ENCODE data around the gene C16orf92. TPM values are rescaled to one million over a fixed set of nuclear protein-coding genes. Genes with fewer than 3 reads are reported as not detected.

The C16orf92 gene
- total and polyA plus RNA-seq, 2 of the 13 experiments (the other 11 are each of a cell fraction or from before 2014, with no cell fraction given), result not detected

DNA sequence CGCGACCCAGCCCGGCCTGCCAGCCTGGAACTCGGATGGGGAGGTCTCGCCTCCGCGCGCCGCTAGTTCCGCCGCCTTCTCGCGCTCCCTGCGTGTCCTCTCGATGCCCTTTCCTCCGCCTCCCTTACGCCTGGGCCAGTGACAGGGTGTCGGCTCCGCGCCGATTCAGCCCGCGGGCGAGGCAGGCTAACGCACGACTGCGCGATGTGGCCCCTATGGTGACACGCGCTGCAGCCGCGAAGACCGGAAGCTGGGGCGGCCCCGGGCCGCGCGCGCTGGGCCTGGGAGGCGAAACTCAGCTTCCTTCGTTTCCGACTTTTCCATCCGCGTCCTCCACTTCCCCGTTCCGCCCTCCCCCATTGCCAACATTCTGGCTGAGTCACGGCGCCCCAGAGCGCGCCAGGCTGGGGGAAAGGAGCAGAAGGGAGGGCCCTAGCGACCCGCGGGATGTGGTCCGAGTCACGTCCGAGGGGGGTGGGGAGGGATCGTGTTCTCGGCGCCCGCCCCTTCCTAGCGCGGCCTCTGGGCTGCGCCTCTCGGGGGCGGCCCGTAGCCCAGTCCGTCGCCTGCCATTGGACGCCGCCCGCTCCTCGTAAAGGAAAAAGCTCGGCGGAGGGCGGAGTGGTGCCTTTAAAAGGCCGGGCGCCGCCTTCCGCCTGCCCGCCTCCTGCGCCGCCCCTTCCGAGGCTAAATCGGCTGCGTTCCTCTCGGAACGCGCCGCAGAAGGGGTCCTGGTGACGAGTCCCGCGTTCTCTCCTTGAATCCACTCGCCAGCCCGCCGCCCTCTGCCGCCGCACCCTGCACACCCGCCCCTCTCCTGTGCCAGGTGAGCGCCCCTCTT lies 42.3 kb downstream of the C16orf92 start, which contains the start of gene ALDOA (continued):
- TF ChIP-seq, protein P1, sequence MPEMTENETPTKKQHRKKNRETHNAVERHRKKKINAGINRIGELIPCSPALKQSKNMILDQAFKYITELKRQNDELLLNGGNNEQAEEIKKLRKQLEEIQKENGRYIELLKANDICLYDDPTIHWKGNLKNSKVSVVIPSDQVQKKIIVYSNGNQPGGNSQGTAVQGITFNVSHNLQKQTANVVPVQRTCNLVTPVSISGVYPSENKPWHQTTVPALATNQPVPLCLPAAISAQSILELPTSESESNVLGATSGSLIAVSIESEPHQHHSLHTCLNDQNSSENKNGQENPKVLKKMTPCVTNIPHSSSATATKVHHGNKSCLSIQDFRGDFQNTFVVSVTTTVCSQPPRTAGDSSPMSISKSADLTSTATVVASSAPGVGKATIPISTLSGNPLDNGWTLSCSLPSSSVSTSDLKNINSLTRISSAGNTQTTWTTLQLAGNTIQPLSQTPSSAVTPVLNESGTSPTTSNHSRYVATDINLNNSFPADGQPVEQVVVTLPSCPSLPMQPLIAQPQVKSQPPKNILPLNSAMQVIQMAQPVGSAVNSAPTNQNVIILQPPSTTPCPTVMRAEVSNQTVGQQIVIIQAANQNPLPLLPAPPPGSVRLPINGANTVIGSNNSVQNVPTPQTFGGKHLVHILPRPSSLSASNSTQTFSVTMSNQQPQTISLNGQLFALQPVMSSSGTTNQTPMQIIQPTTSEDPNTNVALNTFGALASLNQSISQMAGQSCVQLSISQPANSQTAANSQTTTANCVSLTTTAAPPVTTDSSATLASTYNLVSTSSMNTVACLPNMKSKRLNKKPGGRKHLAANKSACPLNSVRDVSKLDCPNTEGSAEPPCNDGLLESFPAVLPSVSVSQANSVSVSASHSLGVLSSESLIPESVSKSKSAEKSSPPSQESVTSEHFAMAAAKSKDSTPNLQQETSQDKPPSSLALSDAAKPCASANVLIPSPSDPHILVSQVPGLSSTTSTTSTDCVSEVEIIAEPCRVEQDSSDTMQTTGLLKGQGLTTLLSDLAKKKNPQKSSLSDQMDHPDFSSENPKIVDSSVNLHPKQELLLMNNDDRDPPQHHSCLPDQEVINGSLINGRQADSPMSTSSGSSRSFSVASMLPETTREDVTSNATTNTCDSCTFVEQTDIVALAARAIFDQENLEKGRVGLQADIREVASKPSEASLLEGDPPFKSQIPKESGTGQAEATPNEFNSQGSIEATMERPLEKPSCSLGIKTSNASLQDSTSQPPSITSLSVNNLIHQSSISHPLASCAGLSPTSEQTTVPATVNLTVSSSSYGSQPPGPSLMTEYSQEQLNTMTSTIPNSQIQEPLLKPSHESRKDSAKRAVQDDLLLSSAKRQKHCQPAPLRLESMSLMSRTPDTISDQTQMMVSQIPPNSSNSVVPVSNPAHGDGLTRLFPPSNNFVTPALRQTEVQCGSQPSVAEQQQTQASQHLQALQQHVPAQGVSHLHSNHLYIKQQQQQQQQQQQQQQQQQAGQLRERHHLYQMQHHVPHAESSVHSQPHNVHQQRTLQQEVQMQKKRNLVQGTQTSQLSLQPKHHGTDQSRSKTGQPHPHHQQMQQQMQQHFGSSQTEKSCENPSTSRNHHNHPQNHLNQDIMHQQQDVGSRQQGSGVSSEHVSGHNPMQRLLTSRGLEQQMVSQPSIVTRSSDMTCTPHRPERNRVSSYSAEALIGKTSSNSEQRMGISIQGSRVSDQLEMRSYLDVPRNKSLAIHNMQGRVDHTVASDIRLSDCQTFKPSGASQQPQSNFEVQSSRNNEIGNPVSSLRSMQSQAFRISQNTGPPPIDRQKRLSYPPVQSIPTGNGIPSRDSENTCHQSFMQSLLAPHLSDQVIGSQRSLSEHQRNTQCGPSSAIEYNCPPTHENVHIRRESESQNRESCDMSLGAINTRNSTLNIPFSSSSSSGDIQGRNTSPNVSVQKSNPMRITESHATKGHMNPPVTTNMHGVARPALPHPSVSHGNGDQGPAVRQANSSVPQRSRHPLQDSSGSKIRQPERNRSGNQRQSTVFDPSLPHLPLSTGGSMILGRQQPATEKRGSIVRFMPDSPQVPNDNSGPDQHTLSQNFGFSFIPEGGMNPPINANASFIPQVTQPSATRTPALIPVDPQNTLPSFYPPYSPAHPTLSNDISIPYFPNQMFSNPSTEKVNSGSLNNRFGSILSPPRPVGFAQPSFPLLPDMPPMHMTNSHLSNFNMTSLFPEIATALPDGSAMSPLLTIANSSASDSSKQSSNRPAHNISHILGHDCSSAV (CRISPR knock-in tag; IDR thresholded peaks at IDR 0.05; ENCODE audit: borderline replicate concordance), result peak; percentile 82; the same call in 1 of the 2 replicates
- TF ChIP-seq, protein P2, sequence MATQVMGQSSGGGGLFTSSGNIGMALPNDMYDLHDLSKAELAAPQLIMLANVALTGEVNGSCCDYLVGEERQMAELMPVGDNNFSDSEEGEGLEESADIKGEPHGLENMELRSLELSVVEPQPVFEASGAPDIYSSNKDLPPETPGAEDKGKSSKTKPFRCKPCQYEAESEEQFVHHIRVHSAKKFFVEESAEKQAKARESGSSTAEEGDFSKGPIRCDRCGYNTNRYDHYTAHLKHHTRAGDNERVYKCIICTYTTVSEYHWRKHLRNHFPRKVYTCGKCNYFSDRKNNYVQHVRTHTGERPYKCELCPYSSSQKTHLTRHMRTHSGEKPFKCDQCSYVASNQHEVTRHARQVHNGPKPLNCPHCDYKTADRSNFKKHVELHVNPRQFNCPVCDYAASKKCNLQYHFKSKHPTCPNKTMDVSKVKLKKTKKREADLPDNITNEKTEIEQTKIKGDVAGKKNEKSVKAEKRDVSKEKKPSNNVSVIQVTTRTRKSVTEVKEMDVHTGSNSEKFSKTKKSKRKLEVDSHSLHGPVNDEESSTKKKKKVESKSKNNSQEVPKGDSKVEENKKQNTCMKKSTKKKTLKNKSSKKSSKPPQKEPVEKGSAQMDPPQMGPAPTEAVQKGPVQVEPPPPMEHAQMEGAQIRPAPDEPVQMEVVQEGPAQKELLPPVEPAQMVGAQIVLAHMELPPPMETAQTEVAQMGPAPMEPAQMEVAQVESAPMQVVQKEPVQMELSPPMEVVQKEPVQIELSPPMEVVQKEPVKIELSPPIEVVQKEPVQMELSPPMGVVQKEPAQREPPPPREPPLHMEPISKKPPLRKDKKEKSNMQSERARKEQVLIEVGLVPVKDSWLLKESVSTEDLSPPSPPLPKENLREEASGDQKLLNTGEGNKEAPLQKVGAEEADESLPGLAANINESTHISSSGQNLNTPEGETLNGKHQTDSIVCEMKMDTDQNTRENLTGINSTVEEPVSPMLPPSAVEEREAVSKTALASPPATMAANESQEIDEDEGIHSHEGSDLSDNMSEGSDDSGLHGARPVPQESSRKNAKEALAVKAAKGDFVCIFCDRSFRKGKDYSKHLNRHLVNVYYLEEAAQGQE (IDR thresholded peaks at IDR 0.05; ENCODE audit: borderline replicate concordance in 1 of 2, low read depth in 1 of 2, low read length in 2 of 2), result peak in 1 of 2 experiments; percentile 43; a peak in 2 of 4 replicates
- TF ChIP-seq ZNF557 (CRISPR knock-in tag; IDR thresholded peaks at IDR 0.05) (peak; percentile 81; the same call in 1 of the 2 replicates), CBX1 (IDR thresholded peaks at IDR 0.05; ENCODE audit: low read depth) (peak; percentile 33), ZNF235 (CRISPR knock-in tag; IDR thresholded peaks at IDR 0.05; ENCODE audit: borderline replicate concordance) (peak; percentile 87)
- TF ChIP-seq, protein P3, sequence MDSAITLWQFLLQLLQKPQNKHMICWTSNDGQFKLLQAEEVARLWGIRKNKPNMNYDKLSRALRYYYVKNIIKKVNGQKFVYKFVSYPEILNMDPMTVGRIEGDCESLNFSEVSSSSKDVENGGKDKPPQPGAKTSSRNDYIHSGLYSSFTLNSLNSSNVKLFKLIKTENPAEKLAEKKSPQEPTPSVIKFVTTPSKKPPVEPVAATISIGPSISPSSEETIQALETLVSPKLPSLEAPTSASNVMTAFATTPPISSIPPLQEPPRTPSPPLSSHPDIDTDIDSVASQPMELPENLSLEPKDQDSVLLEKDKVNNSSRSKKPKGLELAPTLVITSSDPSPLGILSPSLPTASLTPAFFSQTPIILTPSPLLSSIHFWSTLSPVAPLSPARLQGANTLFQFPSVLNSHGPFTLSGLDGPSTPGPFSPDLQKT (CRISPR knock-in tag; IDR thresholded peaks at IDR 0.05; ENCODE audit: borderline replicate concordance), result peak; percentile 75; the same call in 1 of the 2 replicates
- TF ChIP-seq, protein P4, sequence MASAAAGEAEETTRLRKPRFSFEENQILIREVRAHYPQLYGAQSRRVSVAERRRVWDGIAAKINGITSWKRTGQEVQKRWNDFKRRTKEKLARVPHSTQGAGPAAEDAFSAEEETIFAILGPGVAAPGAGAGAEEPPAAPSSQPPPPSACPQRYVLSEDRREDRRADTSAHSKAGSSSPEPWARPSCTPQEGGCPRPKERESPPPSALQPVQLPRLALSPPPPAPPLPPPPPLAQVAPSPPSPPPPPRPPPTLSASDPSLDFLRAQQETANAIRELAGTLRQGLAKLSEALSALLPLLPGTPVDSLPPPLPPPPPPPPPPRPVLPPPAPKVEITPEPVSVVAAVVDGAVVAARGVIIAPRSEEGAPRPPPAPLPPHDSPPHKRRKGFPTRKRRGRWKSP (CRISPR knock-in tag; IDR thresholded peaks at IDR 0.05), result peak; percentile 82
- TF ChIP-seq, protein P5, sequence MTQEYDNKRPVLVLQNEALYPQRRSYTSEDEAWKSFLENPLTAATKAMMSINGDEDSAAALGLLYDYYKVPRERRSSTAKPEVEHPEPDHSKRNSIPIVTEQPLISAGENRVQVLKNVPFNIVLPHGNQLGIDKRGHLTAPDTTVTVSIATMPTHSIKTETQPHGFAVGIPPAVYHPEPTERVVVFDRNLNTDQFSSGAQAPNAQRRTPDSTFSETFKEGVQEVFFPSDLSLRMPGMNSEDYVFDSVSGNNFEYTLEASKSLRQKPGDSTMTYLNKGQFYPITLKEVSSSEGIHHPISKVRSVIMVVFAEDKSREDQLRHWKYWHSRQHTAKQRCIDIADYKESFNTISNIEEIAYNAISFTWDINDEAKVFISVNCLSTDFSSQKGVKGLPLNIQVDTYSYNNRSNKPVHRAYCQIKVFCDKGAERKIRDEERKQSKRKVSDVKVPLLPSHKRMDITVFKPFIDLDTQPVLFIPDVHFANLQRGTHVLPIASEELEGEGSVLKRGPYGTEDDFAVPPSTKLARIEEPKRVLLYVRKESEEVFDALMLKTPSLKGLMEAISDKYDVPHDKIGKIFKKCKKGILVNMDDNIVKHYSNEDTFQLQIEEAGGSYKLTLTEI (CRISPR knock-in tag; conservative IDR thresholded peaks at IDR 0.05), result no peak; the same call in 1 of the 2 replicates
